GM12878 (cell line): ENCODE measurements around the gene ATCAY. TPM values are rescaled to one million over a fixed set of nuclear protein-coding genes. Genes with fewer than 3 reads are reported as not detected.

Experiments used
- ATAC-seq: fragments of 200-7000 bp; cut with Tn5 transposase; 3 replicates; pipeline ENCODE4 v1.9.1; 2020; ENCODE audit warnings: mild to moderate bottlenecking, moderate library complexity
- BruUV-seq: library from RNA; stranded (reverse); fragments of 400-500 nt; replicated peaks from 2 replicates; lab custom pipeline; 2021; lab: Mats Ljungman, UMichigan
- CTCF ChIA-PET: fragments of 300-600 bp; sonication (Branson Sonifier 250); formaldehyde crosslinking; extraction: SDS; loops from one replicate; lab custom pipeline; 2021; ENCODE audit warnings: inconsistent platforms; lab: Yijun Ruan, JAX
- POLR2A ChIA-PET: fragments of 350-600 bp; formaldehyde crosslinking; extraction: SDS; loops from one replicate; lab custom pipeline; 2021; ENCODE audit warnings: inconsistent platforms; lab: Charles Lee
- RAD21 ChIA-PET: fragments of 300-600 bp; sonication (Branson Sonifier 250); formaldehyde crosslinking; loops from one replicate; lab custom pipeline; 2023; ENCODE audit warnings: antibody characterized with exemption; ENCODE audit not compliant: unreplicated experiment; lab: Charles Lee
- SMC1A ChIA-PET: fragments of 300-600 bp; sonication (Branson Sonifier 250); formaldehyde crosslinking; loops from one replicate; lab custom pipeline; 2023; ENCODE audit not compliant: unreplicated experiment, uncharacterized antibody; lab: Charles Lee
- DNase-seq: peaks from one replicate; pipeline ENCODE4 v3.0.0-alpha.2; 2011; ENCODE audit warnings: low read depth, low spot score
- FAIRE-seq: peaks from 3 replicates; lab custom pipeline; 2011; peaks lifted over from hg19 to GRCh38; lab: Jason Lieb, UNC
- H2AFZ ChIP-seq: 2 replicates; pipeline ENCODE4 v1.6.0; 2011; ENCODE audit warnings: low read depth, low read length, control low read depth; ENCODE audit not compliant: control insufficient read depth
- H3K27ac ChIP-seq: 2 replicates; pipeline ENCODE4 v1.5.1; 2011; ENCODE audit warnings: control low read depth; ENCODE audit not compliant: control insufficient read depth, insufficient read depth
- H3K27me3 ChIP-seq, 2 experiments: replicated peaks in 1 of 2; 2 replicates each; pipeline versions ENCODE4 v1.6.0 to v1.6.1; 2011; ENCODE audit warnings: low read length in 1 of 2; ENCODE audit not compliant: control insufficient read depth in 2 of 2, insufficient read depth in 2 of 2
- H3K36me3 ChIP-seq, 2 experiments: 2 replicates each; pipeline ENCODE4 v1.5.1; 2011; ENCODE audit warnings: low read length in 1 of 2; ENCODE audit not compliant: control insufficient read depth in 2 of 2, insufficient read depth in 2 of 2
- H3K4me1 ChIP-seq: 2 replicates; pipeline ENCODE4 v1.6.1; 2011; ENCODE audit warnings: mild to moderate bottlenecking, low read length, moderate library complexity, mixed read lengths; ENCODE audit not compliant: control insufficient read depth, insufficient read depth
- H3K4me2 ChIP-seq: 2 replicates; pipeline ENCODE4 v1.6.0; 2011; ENCODE audit warnings: control low read depth; ENCODE audit not compliant: control insufficient read depth, insufficient read depth
- H3K4me3 ChIP-seq: fragments of 200-600 bp; sonication (generic); 2 replicates; pipeline ENCODE4 v1.5.1; 2016
- H3K79me2 ChIP-seq: 2 replicates; pipeline ENCODE4 v1.6.0; 2011; ENCODE audit warnings: low read length; ENCODE audit not compliant: control insufficient read depth, insufficient read depth
- H3K9ac ChIP-seq: 2 replicates; pipeline ENCODE4 v1.8.0; 2011; ENCODE audit warnings: low read length, control low read depth, mixed read lengths; ENCODE audit not compliant: control insufficient read depth, insufficient read depth
- H3K9me3 ChIP-seq: replicated peaks from 3 replicates; pipeline ENCODE4 v1.5.1; 2011; ENCODE audit warnings: mild to moderate bottlenecking, low read length; ENCODE audit not compliant: control insufficient read depth, insufficient read depth
- H4K20me1 ChIP-seq: 2 replicates; pipeline ENCODE4 v1.6.0; 2011; ENCODE audit not compliant: control insufficient read depth, insufficient read depth
- BHLHE40 ChIP-seq, 2 experiments: fragments of 450-650 bp in 1 of 2; IDR thresholded peaks; 2 replicates each; pipeline ENCODE4 v1.6.1; 2011 to 2017; ENCODE audit warnings: low read depth in 2 of 2, borderline replicate concordance in 1 of 2, improper control_type of control experiment in 1 of 2, low read length in 1 of 2, mild to moderate bottlenecking in 1 of 2
- BMI1 ChIP-seq: fragments of 450-650 bp; IDR thresholded peaks from 2 replicates; pipeline ENCODE4 v1.6.1; 2016; ENCODE audit warnings: mild to moderate bottlenecking, moderate library complexity, borderline replicate concordance
- BRCA1 ChIP-seq: IDR thresholded peaks from 2 replicates; pipeline ENCODE4 v1.6.1; 2011; ENCODE audit warnings: low read depth, low read length, improper control_type of control experiment
- DPF2 ChIP-seq: fragments of 450-650 bp; IDR thresholded peaks from 2 replicates; pipeline ENCODE4 v1.6.1; 2017; ENCODE audit warnings: mild to moderate bottlenecking
- E4F1 ChIP-seq: fragments of 450-650 bp; IDR thresholded peaks from 2 replicates; pipeline ENCODE4 v1.6.1; 2018; ENCODE audit warnings: borderline replicate concordance, mild to moderate bottlenecking; ENCODE audit not compliant: partially characterized antibody
- EGR1 ChIP-seq, 2 experiments: IDR thresholded peaks; 1 replicate in 1 of 2; 2 replicates in 1 of 2; pipeline ENCODE4 v1.6.1; 2011 to 2012; ENCODE audit warnings: low read depth in 2 of 2, low read length in 2 of 2, borderline replicate concordance in 1 of 2, mild to moderate bottlenecking in 1 of 2, moderate library complexity in 1 of 2
- HDAC2 ChIP-seq: fragments of 200-600 bp; sonication (generic); IDR thresholded peaks from 2 replicates; pipeline ENCODE4 v1.6.1; 2017
- NR2F1 ChIP-seq: fragments of 450-650 bp; conservative IDR thresholded peaks from 2 replicates; pipeline ENCODE4 v1.6.1; 2017; ENCODE audit warnings: mild to moderate bottlenecking
- POLR2AphosphoS5 ChIP-seq: IDR thresholded peaks from 2 replicates; pipeline ENCODE4 v1.6.1; 2011; ENCODE audit warnings: mild to moderate bottlenecking, low read length, inconsistent platforms
- ZNF274 ChIP-seq: IDR thresholded peaks from one replicate; pipeline ENCODE4 v1.8.0; 2011; ENCODE audit not compliant: insufficient read length, insufficient read depth
- ZNF592 ChIP-seq: fragments of 450-650 bp; IDR thresholded peaks from 2 replicates; pipeline ENCODE4 v1.6.1; 2017; ENCODE audit warnings: mild to moderate bottlenecking, moderate library complexity
- ZSCAN29 ChIP-seq: fragments of 450-650 bp; IDR thresholded peaks from 2 replicates; pipeline ENCODE4 v1.6.1; 2017; ENCODE audit warnings: mild to moderate bottlenecking, moderate library complexity
- WGBS: methylation state at CpG from one replicate; pipeline ENCODE4 v1.1.6; 2016; ENCODE audit warnings: low lambda C conversion rate; ENCODE audit not compliant: insufficient replicate concordance, insufficient coverage; ENCODE audit errors: missing lambda C conversion rate; 5-methylcytosine and 5-hydroxymethylcytosine counted together
- in situ Hi-C: fragments of 300-500 bp; cut with MboI; formaldehyde crosslinking; loops from 9 replicates; pipeline ENCODE4 v1.14.3; 2018; ENCODE audit warnings: mixed read lengths
- intact Hi-C: fragments of 100-400 bp; cut with micrococcal nuclease; formaldehyde crosslinking; loops from one replicate; pipeline ENCODE4 v1.14.2; 2022; ENCODE audit not compliant: unreplicated experiment
- polyA plus RNA-seq, 11 experiments: library from polyadenylated mRNA; depleted of rRNA in 4 of 11; unstranded in 6 of 11; stranded (reverse) in 5 of 11; fragments of >200 nt; fragmentation: Nextera tagmentation in 4 of 11; fragmentation: Illumina TruSeq in 1 of 11; extraction: Ambion mirVana in 4 of 11; extraction: Trizol in 1 of 11; gene quantifications; 1 replicate in 1 of 11; 2 replicates in 10 of 11; pipeline versions ENCODE4 v1.2.1 to v1.2.3, GENCODE V29; 2011 to 2016; ENCODE audit warnings: inconsistent platforms in 2 of 11, missing spikeins in 2 of 11, low read depth in 1 of 11
- total RNA-seq, 4 experiments: library from RNA; depleted of rRNA in 3 of 4; stranded (reverse); fragments of >200 nt in 3 of 4; fragmentation: Illumina TruSeq in 1 of 4; extraction: Trizol in 1 of 4; gene quantifications; 2 replicates each; pipeline versions ENCODE4 v1.2.1 to v1.2.3, GENCODE V29; 2013 to 2021
- TF ChIP-seq, protein P1 (sequence below): fragments of 150-350 bp; IDR thresholded peaks from 2 replicates; pipeline ENCODE4 v1.6.1; 2014; ENCODE audit warnings: mild to moderate bottlenecking, low read depth, low read length
- TF ChIP-seq, protein P2 (sequence below): IDR thresholded peaks from 2 replicates; pipeline ENCODE4 v1.6.1; 2011; ENCODE audit warnings: mild to moderate bottlenecking, low read depth, low read length, moderate library complexity; ENCODE audit not compliant: insufficient replicate concordance

The ATCAY gene
- total and polyA plus RNA-seq, 10 of the 15 experiments (the other 5 are each of a cell fraction or from before 2014, with no cell fraction given), result under 0.01 to 0.04 (median 0.02) TPM; not detected in 4

DNA sequence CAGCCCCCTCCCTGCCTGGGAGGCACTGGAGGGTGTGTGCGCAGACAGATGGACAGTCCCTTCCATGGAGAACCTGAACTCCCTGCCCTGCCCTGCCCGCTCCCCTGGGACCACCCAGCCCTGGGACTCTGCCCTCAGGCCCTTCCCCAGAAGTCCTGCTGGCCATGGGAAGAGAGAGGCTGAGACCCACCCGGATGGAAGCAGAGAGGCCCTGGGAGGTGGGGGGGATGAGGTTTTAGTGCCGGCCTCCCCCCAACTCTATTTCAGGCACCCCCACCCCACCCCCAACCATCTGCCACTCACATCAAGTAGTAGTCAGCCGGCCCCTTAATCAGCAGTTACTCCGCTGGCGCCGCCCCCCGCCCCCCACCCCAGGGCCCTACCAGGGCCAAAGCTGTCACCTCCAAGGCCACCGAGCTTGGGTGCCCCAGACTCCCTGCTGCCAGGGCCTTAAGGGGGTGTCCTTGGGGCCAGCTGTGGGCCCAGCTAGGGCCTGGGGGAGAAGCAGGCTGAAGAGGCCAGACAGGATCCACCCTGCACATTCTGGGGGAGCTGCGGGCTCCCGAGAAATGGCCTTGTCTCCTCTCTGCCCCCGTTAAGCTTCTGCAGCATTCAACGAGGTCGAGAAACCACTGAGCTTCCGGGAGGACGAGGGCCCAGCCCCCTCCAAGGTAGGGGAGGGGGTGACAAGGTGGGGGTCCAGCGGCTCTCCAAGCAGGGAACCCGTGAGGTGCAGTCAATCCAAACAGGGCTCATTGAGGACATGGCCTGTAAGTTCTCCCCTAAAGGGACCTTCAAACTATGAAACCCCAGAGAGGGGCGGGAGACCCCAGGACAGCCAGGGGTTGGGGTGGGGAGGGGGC, 69.7 kb downstream of the ATCAY start:
- 29% methylated on average over 18 of the region's 20 CpGs for WGBS
- no peaks in the 10 kb centered on the region for H3K9me3 ChIP-seq
- CTCF ChIA-PET, result no interaction called here
- in situ Hi-C loops, result no loop called here
- H3K9ac ChIP-seq, result no peak overlapping the region
- no peaks in the 10 kb centered on the region for H3K36me3 ChIP-seq
- POLR2A ChIA-PET, result no interaction called here
- no peak overlapping the region for H2AFZ ChIP-seq
- no peak for ATAC-seq
- intact Hi-C loops, result no loop called here
- H3K4me3 ChIP-seq, result no peak overlapping the region
- SMC1A ChIA-PET, result no interaction called here
- FAIRE-seq, result no peak
- BruUV-seq, result no TSS peak
- H3K4me1 ChIP-seq, result no peaks in the 10 kb centered on the region
- TF ChIP-seq ZSCAN29 (no peak), E4F1 (no peak), ZNF592 (no peak), ZNF274 (no peak), NR2F1 (no peak), DPF2 (no peak), BMI1 (no peak), BRCA1 (no peak), BHLHE40 (IDR thresholded peaks at IDR 0.05; ENCODE audit: borderline replicate concordance in 1 of 2, low read depth in 2 of 2, low read length in 1 of 2) (no peak), POLR2AphosphoS5 (no peak), HDAC2 (no peak), EGR1 (IDR thresholded peaks at IDR 0.05; ENCODE audit: borderline replicate concordance in 1 of 2, low read depth in 2 of 2, low read length in 2 of 2) (no peak)
- TF ChIP-seq, protein P1, sequence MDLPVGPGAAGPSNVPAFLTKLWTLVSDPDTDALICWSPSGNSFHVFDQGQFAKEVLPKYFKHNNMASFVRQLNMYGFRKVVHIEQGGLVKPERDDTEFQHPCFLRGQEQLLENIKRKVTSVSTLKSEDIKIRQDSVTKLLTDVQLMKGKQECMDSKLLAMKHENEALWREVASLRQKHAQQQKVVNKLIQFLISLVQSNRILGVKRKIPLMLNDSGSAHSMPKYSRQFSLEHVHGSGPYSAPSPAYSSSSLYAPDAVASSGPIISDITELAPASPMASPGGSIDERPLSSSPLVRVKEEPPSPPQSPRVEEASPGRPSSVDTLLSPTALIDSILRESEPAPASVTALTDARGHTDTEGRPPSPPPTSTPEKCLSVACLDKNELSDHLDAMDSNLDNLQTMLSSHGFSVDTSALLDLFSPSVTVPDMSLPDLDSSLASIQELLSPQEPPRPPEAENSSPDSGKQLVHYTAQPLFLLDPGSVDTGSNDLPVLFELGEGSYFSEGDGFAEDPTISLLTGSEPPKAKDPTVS, result no peak
- TF ChIP-seq, protein P2, sequence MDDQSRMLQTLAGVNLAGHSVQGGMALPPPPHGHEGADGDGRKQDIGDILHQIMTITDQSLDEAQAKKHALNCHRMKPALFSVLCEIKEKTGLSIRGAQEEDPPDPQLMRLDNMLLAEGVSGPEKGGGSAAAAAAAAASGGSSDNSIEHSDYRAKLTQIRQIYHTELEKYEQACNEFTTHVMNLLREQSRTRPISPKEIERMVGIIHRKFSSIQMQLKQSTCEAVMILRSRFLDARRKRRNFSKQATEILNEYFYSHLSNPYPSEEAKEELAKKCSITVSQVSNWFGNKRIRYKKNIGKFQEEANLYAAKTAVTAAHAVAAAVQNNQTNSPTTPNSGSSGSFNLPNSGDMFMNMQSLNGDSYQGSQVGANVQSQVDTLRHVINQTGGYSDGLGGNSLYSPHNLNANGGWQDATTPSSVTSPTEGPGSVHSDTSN, result no peak
- H3K27me3 ChIP-seq, result no peaks in the 10 kb centered on the region
- RAD21 ChIA-PET, result no interaction called here
- no peak overlapping the region for H3K4me2 ChIP-seq
- DNase-seq, result no peak
- no peaks in the 10 kb centered on the region for H4K20me1 ChIP-seq
- H3K79me2 ChIP-seq, result no peaks in the 10 kb centered on the region
- no peak overlapping the region for H3K27ac ChIP-seq
